OCI-LY7 (cell line): ENCODE measurements around the gene HMCES.

ENCODE experiments used
- CTCF ChIP-seq: fragments of 200-600 bp; sonication (generic); conservative IDR thresholded peaks from 2 replicates; pipeline ENCODE4 v1.5.1; 2014; ENCODE audit warnings: mild to moderate bottlenecking, antibody characterized with exemption, low read length, moderate library complexity, mixed read lengths
- EZH2phosphoT487 ChIP-seq: fragments of 200-600 bp; sonication (generic); IDR thresholded peaks from 2 replicates; pipeline ENCODE4 v1.6.1; 2018; ENCODE audit warnings: low read depth, borderline replicate concordance, mild to moderate bottlenecking, mixed run types, antibody characterized with exemption, low read length, moderate library complexity, mixed read lengths

- TF ChIP-seq CTCF = no peak
- TF ChIP-seq EZH2phosphoT487 = no peak
These were observed 10.7 kb downstream of the HMCES start for GRCh38 chr3:129289201-129289921.
